Esophagus muscularis mucosa (tissue), 4 donors: Measurements from ENCODE around the gene MAP2K2. TPM values are rescaled to one million over a fixed set of nuclear protein-coding genes. Genes with fewer than 3 reads are reported as not detected.

Experiments used
- DNase-seq: peaks from one replicate; pipeline ENCODE4 v3.0.0-alpha.2; 2017; ENCODE audit errors: extremely low spot score
- H3K27ac ChIP-seq, 4 donors: fragments of 200-600 bp; sonication (generic); replicated peaks in 1 of 4; 1 replicate in 3 of 4; 2 replicates in 1 of 4; pipeline ENCODE4 v1.5.1; 2016 to 2019; ENCODE audit warnings: mild to moderate bottlenecking in 1 of 4
- H3K27me3 ChIP-seq, 4 donors: fragments of 200-600 bp; sonication (generic); one replicate each; pipeline versions ENCODE4 v1.5.1 to v1.6.0; 2016 to 2019
- H3K36me3 ChIP-seq, 4 donors: fragments of 200-600 bp; sonication (generic); one replicate each; pipeline ENCODE4 v1.5.1; 2016 to 2019
- H3K4me1 ChIP-seq, 4 donors: fragments of 200-600 bp; sonication (generic); one replicate each; pipeline ENCODE4 v1.5.1; 2016 to 2019
- H3K4me3 ChIP-seq, 4 donors: fragments of 200-600 bp; sonication (generic); 1 replicate in 2 of 4; 2 replicates in 2 of 4; pipeline ENCODE4 v1.5.1; 2016 to 2019; ENCODE audit warnings: mild to moderate bottlenecking in 4 of 4, moderate library complexity in 1 of 4
- H3K9me3 ChIP-seq, 4 donors: fragments of 200-600 bp; sonication (generic); 1 replicate in 3 of 4; 2 replicates in 1 of 4; pipeline ENCODE4 v1.5.1; 2016 to 2019
- EP300 ChIP-seq: sonication (generic); formaldehyde crosslinking; IDR thresholded peaks from one replicate; pipeline ENCODE4 v1.6.1; 2017; ENCODE audit warnings: antibody characterized with exemption
- POLR2A ChIP-seq: fragments of 450-650 bp; IDR thresholded peaks from one replicate; pipeline ENCODE4 v1.6.1; 2017; ENCODE audit warnings: antibody characterized with exemption, moderate library complexity, mild to moderate bottlenecking, low read depth
- POLR2AphosphoS5 ChIP-seq, 2 donors: sonication (generic); formaldehyde crosslinking; IDR thresholded peaks; one replicate each; pipeline ENCODE4 v1.6.1; 2017; ENCODE audit warnings: antibody characterized with exemption in 2 of 2
- WGBS: methylation state at CpG from one replicate; pipeline ENCODE4 v1.1.5; 2018; 5-methylcytosine and 5-hydroxymethylcytosine counted together
- intact Hi-C: fragments of 100-400 bp; cut with DNase I; formaldehyde crosslinking; loops from one replicate; pipeline ENCODE4 v1.15.1; 2023
- total RNA-seq, 4 donors: library from RNA; depleted of rRNA; stranded (reverse); fragments of >200 nt; gene quantifications; one replicate each; pipeline versions ENCODE4 v1.1.0 to v1.2.1, GENCODE V29; 2016
- TF ChIP-seq, protein P1 (sequence below), 3 experiments: fragments of 200-600 bp in 2 of 3; fragments of 450-650 bp in 1 of 3; sonication (generic) in 2 of 3; IDR thresholded peaks; one replicate each; pipeline ENCODE4 v1.5.1; 2017 to 2019; ENCODE audit warnings: antibody characterized with exemption in 3 of 3, mild to moderate bottlenecking in 2 of 3, moderate library complexity in 1 of 3

Gene MAP2K2
- total RNA-seq, 4 donors from 2014 or later: 59.0 to 145 (median 101) TPM

DNA sequence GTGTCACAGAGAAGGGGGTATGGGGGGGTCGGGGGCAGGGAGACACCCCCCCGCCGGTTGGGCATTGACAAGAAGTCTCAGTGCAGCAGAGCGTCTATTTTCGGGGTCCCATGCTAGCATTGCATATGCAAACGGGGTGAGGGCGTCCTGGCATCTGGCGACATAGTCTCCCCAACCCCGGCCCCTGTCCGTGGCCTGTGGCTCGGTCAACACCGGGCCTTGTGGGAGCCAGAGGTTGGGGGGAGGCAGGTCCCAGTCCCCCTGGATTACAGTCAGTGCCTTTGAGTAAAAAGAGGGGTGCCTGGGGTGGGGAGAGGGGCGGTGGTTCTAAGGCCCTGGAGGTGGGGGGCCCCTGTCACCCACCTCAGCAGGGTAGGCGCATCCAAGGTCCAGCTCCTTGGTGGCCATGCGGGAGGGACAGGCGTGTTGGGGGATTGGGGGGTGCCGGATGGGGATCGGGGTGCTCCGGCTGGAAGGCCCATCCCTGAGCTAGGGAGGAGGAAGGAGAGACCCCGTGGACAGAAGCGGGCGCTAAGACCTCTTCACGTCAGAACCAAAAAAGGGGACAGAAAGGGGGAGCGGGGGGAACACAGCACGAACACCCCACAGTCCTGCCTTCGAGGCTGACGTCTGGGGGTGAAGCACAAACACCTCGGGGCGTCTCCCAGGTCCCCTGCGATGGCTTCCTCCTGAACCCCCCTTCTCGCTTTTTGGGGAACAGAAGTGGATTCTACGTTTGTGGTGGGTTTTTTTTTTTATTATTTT is 78.1 kb downstream of the MAP2K2 start:
- intact Hi-C loops: no loop called here
- no peaks in the 10 kb centered on the region for H3K9me3 ChIP-seq
- H3K4me3 ChIP-seq: no peak overlapping the region
- TF ChIP-seq, protein P1, sequence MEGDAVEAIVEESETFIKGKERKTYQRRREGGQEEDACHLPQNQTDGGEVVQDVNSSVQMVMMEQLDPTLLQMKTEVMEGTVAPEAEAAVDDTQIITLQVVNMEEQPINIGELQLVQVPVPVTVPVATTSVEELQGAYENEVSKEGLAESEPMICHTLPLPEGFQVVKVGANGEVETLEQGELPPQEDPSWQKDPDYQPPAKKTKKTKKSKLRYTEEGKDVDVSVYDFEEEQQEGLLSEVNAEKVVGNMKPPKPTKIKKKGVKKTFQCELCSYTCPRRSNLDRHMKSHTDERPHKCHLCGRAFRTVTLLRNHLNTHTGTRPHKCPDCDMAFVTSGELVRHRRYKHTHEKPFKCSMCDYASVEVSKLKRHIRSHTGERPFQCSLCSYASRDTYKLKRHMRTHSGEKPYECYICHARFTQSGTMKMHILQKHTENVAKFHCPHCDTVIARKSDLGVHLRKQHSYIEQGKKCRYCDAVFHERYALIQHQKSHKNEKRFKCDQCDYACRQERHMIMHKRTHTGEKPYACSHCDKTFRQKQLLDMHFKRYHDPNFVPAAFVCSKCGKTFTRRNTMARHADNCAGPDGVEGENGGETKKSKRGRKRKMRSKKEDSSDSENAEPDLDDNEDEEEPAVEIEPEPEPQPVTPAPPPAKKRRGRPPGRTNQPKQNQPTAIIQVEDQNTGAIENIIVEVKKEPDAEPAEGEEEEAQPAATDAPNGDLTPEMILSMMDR (IDR thresholded peaks at IDR 0.05): no peak
- peaks cover 15 to 58% (median 50%) of the 10 kb centered on the region in 4 donors for H3K4me1 ChIP-seq
- no peaks in the 10 kb centered on the region for H3K27me3 ChIP-seq
- DNase-seq: no peak
- WGBS: 76% methylated on average over 20 of the region's 32 CpGs
- H3K36me3 ChIP-seq: peaks cover 15 to 72% (median 65%) of the 10 kb centered on the region in 4 donors
- peak overlapping the region in 2 of 4 donors; percentile 5 to 17 for H3K27ac ChIP-seq

DNA sequence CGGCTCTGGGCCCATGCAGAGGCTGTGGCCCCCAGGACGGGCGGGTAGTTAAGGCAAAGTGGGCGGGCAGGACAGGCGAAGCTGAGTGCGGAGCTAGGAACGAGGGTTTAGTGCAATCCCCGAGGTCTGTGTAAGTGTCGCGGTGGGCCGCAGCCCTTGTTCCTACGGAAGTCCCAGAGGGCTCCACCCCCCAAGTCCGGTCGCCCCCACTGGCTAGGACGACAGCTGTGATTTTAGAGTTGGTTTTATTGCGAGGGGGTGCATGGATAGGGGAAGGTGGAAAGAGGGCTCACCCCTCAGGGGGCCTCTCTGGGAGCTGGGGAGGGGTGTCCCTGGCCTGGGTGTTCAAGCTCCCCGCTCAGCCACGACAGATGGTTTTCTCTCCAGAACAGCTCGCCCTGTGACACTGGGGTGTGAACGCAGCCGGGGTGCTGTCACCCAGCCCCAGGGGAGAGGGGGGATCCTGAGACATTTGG is 78.9 kb downstream of the MAP2K2 start:
- WGBS: 72% methylated on average over 19 of the region's 21 CpGs
- peaks cover 15 to 64% (median 60%) of the 10 kb centered on the region in 4 donors for H3K36me3 ChIP-seq
- H3K27ac ChIP-seq: peak overlapping the region in 1 of 4 donors; percentile 17
- H3K4me3 ChIP-seq: no peak overlapping the region
- no peaks in the 10 kb centered on the region for H3K9me3 ChIP-seq
- intact Hi-C loops: no loop called here
- no peaks in the 10 kb centered on the region for H3K27me3 ChIP-seq
- no peak for DNase-seq
- H3K4me1 ChIP-seq: peaks cover 15 to 52% (median 44%) of the 10 kb centered on the region in 4 donors
- TF ChIP-seq, protein P1 (IDR thresholded peaks at IDR 0.05): no peak
- TF ChIP-seq POLR2AphosphoS5 (IDR thresholded peaks at IDR 0.05) (no peak), EP300 (no peak), POLR2A (no peak)

DNA sequence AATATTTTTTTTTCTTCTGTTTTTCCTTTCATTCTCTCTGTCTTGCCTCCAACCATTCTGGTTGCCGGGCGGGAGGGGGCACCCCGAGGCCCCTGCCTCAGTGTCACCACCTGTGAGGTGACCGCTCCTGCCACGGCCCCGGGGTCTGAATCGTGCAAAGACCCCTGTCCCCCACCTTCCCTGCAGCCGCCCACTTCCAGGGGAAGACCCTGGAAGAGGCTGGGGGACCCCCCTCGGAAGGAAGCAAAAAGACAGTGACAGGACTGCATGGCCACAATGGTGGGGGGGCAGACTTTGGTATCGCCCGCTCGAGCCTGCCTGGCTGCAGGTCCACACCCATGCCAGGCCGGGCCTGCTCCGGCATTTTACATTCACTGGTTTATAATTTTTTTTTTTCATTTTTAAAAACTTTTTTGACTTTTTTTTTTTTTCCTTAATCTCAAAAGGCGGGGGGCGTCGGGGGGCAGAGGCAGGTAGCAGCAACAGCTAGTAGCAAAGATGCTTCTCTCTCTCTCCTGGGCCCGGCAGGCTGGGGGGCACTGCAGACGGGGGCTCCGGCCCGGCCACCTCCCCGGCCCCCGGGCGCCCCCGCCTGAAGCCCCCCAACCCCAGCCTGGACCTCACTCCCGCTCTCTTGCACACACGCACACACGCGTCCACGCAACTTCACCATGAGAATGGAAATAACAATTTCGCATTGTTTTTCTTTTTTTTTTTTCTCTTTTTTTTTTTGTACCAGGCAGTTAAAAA is 79.8 kb downstream of the MAP2K2 start:
- Histone ChIP-seq H3K36me3 (peaks cover 15 to 55% (median 55%) of the 10 kb centered on the region in 4 donors), H3K27me3 (no peaks in the 10 kb centered on the region), H3K4me3 (no peak overlapping the region), H3K27ac (peak overlapping the region in 2 of 4 donors; percentile 23 to 33), H3K9me3 (no peaks in the 10 kb centered on the region), H3K4me1 (peaks cover 6 to 43% (median 36%) of the 10 kb centered on the region in 4 donors)
- TF ChIP-seq, protein P1 (IDR thresholded peaks at IDR 0.05): no peak
- WGBS: 84% methylated on average over 31 of the region's 31 CpGs
- DNase-seq: no peak
- intact Hi-C loops: no loop called here

DNA sequence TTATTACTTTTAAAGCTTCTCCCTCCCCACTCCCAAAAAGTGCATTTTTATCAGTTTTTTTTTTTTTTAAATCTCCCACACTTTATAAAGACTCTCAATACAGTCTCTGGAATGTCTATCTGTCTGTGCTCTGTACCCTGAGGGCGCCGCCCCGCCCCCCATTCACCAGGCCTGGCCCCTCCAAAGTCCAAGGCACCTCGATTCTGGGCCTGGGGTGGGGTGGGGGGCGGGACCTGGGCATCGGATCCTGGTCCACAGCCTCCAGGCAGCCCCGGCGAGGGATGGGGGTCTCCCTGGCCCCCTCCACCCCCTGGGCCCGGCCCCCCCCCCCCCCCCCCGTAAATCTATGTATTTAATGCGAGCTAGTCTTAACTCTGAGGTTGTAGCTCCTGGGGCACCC is 80.5 kb downstream of the MAP2K2 start:
- H3K9me3 ChIP-seq: no peaks in the 10 kb centered on the region
- peaks cover 0 to 40% (median 34%) of the 10 kb centered on the region in 4 donors for H3K4me1 ChIP-seq
- TF ChIP-seq, protein P1 (IDR thresholded peaks at IDR 0.05): no peak
- no peak for TF ChIP-seq POLR2AphosphoS5 (IDR thresholded peaks at IDR 0.05)
- TF ChIP-seq EP300: no peak
- no peak for TF ChIP-seq POLR2A
- no peak for DNase-seq
- H3K4me3 ChIP-seq: no peak overlapping the region
- H3K36me3 ChIP-seq: peaks cover 20 to 59% (median 56%) of the 10 kb centered on the region in 4 donors
- intact Hi-C loops: no loop called here
- H3K27ac ChIP-seq: peak overlapping the region in 2 of 4 donors; percentile 10 to 33
- H3K27me3 ChIP-seq: no peaks in the 10 kb centered on the region
- 82% methylated on average over 10 of the region's 11 CpGs for WGBS
